ENCODE data around the gene CYP46A1.

CYP46A1 gene

GRCh38 chr14:99716850-99717681 is 33.0 kb downstream of the CYP46A1 start:
- DNase-seq = no peak

DNA sequence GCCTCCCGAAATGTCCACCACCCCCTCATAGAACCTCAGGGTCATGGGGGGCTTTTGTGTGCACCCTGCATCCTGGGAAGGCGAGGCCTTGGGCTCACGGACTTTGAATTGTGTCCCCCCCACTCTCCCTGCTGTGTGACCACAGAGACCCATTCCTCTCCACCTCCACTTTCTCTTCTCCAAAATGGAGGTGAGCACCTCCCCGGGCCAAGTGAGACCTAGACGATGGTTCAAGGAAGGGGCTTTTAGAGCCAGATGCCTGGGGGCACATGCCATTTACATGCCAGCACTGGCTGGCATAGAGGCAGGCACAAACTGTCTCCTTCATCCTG is 33.5 kb downstream of the CYP46A1 start:
- no peak for DNase-seq

- DNase-seq = no peak
Measured at GRCh38 chr14:99718031-99718810, 34.1 kb downstream of the CYP46A1 start.

- DNase-seq = no peak
Measured at GRCh38 chr14:99718811-99719192, 34.7 kb downstream of the CYP46A1 start.

DNA sequence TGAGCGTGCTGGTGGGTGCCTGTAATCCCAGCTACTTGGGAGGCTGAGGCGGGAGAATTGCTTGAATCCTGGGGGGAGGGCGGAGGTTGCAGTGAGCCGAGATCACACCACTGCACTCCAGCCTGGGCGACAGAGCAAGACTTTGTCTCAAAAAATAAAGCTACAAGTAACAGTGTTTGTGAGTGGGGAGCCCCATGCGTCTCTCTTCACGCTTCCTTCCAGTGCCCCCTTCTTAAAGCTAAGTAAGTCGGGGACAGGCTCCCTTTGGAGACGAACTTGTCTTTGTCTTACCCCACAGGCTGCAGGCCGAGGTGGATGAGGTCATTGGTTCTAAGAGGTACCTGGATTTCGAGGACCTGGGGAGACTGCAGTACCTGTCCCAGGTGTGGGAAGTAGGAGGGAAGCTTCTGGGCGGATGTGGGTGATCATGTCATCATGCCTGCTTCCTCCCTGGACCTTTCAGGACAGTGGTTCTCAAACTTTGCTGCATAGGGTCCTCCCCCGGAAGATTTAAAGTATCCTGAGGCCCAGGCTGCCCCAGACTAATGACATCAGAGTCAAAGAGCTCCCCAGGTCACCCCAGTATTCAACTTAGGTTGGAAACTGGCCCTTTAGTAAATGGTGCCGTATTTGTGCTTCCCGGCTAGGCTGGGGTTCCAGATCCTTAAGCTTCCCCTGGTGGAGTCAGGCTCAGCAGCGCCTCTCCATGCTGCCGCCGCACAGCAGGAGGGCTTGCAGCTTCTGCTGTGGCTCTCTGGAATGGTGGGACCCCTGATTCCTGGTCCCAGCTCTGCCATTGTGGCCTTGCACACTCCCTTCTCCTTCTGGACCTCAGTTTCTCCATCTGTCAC is 37.1 kb downstream of the CYP46A1 start:
- DNase-seq = no peak

DNA sequence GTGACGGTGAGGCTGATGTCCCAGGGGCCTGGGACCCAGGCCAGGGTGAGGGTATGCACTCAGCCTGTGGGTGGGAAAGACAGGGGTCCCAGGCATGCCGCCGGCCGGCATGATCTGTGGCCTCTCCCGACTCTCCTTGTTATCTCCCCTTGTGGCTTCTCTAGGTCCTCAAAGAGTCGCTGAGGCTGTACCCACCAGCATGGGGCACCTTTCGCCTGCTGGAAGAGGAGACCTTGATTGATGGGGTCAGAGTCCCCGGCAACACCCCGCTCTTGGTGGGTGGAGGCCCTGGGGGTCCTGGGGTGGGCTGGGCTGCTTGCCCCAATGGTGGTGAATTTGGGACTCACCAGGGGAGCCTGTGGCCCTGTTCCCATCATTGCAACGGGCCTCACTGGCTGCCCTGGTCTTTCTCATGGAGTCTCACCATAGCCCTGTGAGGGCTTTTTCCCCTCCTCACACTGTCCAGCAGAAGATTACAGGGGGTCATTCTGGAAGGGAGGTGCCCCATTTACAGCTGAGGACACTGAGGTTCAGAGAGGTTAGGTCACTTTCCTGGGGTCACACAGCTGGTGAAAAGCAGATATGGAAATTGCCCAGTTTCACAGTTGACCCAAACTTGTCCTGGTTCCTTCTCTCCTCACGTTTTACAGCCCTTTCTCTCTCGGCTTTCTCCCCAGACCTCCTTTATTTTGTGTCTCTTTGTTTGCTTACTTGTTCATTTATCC is 37.9 kb downstream of the CYP46A1 start:
- no peak for DNase-seq

DNA sequence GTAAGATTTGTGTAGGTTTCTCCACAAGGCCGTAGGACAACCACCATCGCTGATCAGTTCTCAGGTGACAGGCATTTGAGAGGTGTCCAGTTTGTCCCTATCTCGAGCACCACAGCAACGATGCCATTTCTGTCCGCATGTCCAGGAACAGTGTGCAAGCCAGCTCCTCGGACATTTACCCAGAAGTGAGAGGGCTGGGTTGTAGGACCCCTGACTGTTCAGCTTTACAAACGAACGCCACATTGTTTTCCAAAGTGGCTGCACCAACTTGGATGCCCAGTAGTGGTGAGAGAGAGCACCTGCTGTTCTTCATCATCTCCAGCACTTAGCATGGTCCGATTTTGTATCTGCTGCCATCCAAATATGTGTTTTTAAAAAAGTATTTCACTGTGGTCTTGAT is 38.6 kb downstream of the CYP46A1 start:
- no peak for DNase-seq

GRCh38 chr14:99724196-99724891 is 40.2 kb downstream of the CYP46A1 start:
- DNase-seq = no peak

DNA sequence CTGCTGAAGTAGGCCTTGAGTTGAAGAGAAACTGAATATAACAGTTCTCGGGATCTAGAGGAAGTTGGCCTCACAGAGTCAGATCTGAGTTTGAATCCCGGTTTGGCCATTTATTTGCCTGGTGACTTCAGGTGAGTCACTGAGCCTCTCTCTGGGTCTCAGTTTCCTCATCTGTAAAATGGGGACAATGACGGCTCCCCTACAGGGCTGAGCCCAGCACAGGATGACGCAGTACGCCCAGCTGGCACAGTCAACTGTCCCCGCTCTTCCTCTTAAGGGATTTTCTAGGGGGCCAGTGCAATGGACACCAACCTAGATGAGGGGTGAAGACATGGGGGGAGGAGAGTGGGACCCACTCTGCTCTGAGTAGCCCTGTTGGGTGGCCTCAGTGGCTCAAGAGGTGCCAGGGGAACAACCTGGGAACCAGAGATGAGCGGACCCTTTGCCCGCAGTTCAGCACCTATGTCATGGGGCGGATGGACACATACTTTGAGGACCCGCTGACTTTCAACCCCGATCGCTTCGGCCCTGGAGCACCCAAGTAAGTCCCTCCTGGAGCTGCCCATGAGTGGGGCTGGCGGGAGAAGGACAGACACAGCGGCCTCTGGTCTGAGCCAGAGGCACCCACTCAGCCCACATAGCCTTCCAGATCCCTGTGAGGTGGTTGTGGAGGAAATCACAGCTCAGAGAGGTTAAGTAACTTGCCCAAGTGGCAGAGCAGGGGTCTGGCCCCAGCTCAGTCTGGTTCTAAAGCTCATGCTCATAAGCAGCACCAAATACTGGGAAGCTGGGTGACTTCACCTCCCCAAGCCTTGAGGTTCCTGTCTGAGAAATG is 41.1 kb downstream of the CYP46A1 start:
- no peak for DNase-seq

DNA sequence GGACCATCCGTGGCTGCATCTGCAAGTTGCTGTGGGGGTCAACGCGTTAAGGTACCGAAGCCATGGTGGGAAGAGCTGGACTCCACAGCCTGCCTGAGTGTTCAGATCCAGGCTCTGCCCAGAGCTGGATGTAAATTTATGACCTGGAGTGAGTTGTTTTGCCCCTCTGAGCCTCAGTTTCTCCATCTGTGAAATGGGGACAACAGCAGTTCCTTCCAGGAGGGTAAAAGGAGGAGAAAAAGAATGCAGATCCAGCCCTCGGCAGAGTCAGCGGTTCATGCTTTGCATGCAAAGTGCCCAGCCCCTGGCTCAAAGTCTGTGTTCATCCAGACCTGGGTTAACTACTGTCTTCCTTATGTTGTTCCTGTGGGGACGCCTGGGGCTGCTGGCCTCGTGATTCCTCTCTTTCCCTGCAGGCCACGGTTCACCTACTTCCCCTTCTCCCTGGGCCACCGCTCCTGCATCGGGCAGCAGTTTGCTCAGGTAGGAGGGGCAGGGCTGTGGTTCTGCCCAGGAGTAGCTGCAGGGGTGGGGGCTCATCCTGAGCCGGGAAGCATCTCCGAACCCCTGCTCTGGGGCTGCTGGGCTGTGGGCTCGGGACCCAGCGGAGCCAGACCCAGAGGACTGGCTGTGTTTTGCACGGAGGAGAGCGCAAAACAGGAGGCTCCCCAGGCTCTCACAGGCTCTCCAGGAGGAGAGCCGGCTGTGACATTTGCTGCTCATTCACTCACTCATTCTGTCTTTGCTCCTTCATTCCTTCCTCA is 41.9 kb downstream of the CYP46A1 start:
- DNase-seq = no peak

GRCh38 chr14:99726538-99727095 is 42.5 kb downstream of the CYP46A1 start:
- DNase-seq = no peak

- DNase-seq = no peak
Measured at GRCh38 chr14:99727096-99727870, 43.2 kb downstream of the CYP46A1 start.

- no peak for DNase-seq
Measured at GRCh38 chr14:99728231-99728920, 44.3 kb downstream of the CYP46A1 start.

DNA sequence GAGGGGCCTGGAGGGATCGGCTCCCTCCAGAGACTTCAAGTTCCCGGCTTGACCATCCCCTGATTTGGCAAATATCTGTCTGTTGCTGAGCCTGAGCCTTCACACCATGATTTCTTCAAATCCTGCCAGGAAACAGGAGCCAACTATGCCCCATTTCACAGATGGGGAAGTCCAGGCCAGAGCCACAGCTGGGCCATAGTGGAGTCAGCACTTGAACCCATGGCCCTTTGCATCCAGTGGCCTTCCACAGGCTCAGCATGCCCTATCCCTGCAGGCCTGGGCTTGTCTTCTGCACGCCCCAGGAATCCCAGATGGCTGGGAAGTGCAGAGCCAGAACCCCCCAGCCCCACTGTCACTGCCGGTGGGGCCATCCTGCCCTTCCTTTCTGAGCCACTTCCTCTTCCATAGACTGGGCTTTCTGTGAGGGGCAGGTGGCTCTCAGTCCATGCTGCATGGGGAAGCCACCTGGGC is 44.9 kb downstream of the CYP46A1 start:
- DNase-seq = no peak

DNA sequence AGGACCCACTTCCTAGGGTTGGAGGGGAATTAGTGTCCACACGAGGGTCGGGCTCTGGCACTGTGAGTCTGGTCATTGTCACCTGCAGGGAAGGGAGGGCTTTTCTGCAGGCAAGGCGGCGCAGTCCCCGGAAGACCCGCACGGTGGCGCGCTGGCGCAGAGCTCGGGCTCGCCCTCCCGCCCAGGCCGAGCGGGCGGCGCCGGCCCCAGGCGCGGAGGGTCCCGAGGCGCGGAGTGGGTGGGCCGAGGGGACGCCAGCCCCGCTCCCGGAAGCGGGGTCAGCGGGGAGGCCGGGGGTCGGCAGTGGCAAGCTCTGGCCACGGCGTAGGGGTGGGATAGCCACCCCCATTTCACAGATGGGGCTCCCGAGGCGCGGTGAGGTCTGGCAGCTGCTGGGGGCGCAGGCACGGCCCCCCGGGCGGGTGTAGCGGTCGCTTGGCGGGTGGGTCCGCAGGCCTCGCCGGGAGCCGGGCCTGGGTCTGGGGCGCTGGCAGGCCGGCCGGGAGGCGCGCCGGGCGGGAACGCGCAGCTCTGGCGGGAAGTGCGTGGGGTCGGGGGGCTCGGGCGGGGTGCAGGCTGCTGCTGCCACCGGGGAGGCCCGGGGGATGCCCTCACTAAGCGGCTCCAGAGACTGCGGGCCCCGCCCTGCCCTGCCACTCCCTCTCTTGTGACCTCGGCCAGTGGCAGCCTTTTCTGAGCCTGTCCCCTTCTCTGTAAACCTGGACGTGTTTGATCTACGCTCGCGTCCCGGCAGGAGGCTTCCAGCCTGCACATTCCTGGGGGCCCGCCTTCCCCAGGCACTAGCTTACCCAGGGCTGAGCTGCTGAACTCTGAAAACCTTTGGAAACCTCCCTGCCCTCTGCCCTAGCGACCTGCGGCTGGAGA is 46.1 kb downstream of the CYP46A1 start:
- DNase-seq = peak; percentile 15 to 65 (median 54)

GRCh38 chr14:99730876-99731546 is 46.9 kb downstream of the CYP46A1 start:
- DNase-seq = no peak
